GM19468 (cell line): ENCODE results near the gene RREB1.

Experiments used
- ATAC-seq: cut with Tn5 transposase; IDR thresholded peaks from one replicate; pipeline ENCODE4 v1.9.1; 2021; ENCODE audit warnings: mild to moderate bottlenecking, moderate library complexity, moderate number of reproducible peaks; ENCODE audit not compliant: unreplicated experiment; ENCODE audit errors: extremely low read depth

RREB1 gene

GRCh38 chr6:7157752-7158616, 50.2 kb downstream of the RREB1 start:
- ATAC-seq: no peak

GRCh38 chr6:7159790-7160525, 52.2 kb downstream of the RREB1 start:
- ATAC-seq: no peak

GRCh38 chr6:7161253-7161623, 53.5 kb downstream of the RREB1 start:
- ATAC-seq: no peak

GRCh38 chr6:7161845-7162244, 54.1 kb downstream of the RREB1 start:
- ATAC-seq: no peak

- no peak for ATAC-seq
Observed at GRCh38 chr6:7163661-7164071, 55.9 kb downstream of the RREB1 start.

- no peak for ATAC-seq
Observed at GRCh38 chr6:7164536-7165001, 56.8 kb downstream of the RREB1 start.

- ATAC-seq: no peak
Observed at GRCh38 chr6:7165002-7165889, 57.5 kb downstream of the RREB1 start.

- no peak for ATAC-seq
Observed at GRCh38 chr6:7165890-7166267, 58.1 kb downstream of the RREB1 start.

- no peak for ATAC-seq
Observed at GRCh38 chr6:7166410-7167293, 58.9 kb downstream of the RREB1 start.

- ATAC-seq: no peak
Observed at GRCh38 chr6:7169296-7169721, 61.5 kb downstream of the RREB1 start.

GRCh38 chr6:7170117-7170732, 62.5 kb downstream of the RREB1 start:
- no peak for ATAC-seq

- ATAC-seq: no peak
Observed at GRCh38 chr6:7171119-7171518, 63.4 kb downstream of the RREB1 start.

GRCh38 chr6:7171733-7172132, 64.0 kb downstream of the RREB1 start:
- ATAC-seq: no peak

- ATAC-seq: no peak
Observed at GRCh38 chr6:7172649-7173048, 64.9 kb downstream of the RREB1 start.

- ATAC-seq: no peak
Observed at GRCh38 chr6:7173843-7174503, 66.2 kb downstream of the RREB1 start.

GRCh38 chr6:7175462-7175861, 67.7 kb downstream of the RREB1 start:
- ATAC-seq: no peak

GRCh38 chr6:7176208-7176607, 68.4 kb downstream of the RREB1 start:
- ATAC-seq: no peak

GRCh38 chr6:7178280-7178679, 70.5 kb downstream of the RREB1 start:
- ATAC-seq: no peak

GRCh38 chr6:7180751-7181150, 73.0 kb downstream of the RREB1 start:
- no peak for ATAC-seq
